ENCODE results near the gene CHST14.

GRCh38 chr15:40493089-40493840, 22.5 kb downstream of the CHST14 start:
- TF ChIP-seq CTCF (IDR thresholded peaks at IDR 0.05) (no peak), POLR2A (IDR thresholded peaks at IDR 0.05) (no peak)

Data from right lobe of liver (tissue), 4 donors.